Stimulated activated CD8-positive, alpha-beta memory T cell treated with anti-CD3 and anti-CD28 coated beads, Interleukin-7, amount 100 ng/mL, for 48 hours (primary cell): ENCODE measurements around the gene MMD2.

Source experiments
- DNase-seq, 2 donors: peaks; one replicate each; pipeline ENCODE4 v3.0.0-alpha.2; 2020; ENCODE audit warnings: low read depth in 1 of 2; ENCODE audit errors: extremely low read depth in 1 of 2

Gene MMD2

GRCh38 chr7:4873071-4873944, 85.7 kb downstream of the MMD2 start:
- no peak for DNase-seq

- no peak for DNase-seq
Measured at GRCh38 chr7:4871930-4872675, 86.9 kb downstream of the MMD2 start.

- DNase-seq, result no peak
Measured at GRCh38 chr7:4871056-4871680, 87.8 kb downstream of the MMD2 start.

- DNase-seq, result no peak
Measured at GRCh38 chr7:4868493-4868892, 90.5 kb downstream of the MMD2 start.

- no peak for DNase-seq
Measured at GRCh38 chr7:4866528-4867496, 92.2 kb downstream of the MMD2 start.

- DNase-seq, result no peak
Measured at GRCh38 chr7:4862156-4862555, 96.8 kb downstream of the MMD2 start.

- DNase-seq, result peak in 1 of 2 donors; percentile 15
Measured at GRCh38 chr7:4861673-4862072, 97.3 kb downstream of the MMD2 start, which contains the start of gene PAPOLB. Gene PAPOLB (minus strand): TSS chr7:4862030. CDS start chr7:4861810, 220 bp downstream.

- no peak for DNase-seq
Measured at GRCh38 chr7:4861227-4861626, 97.8 kb downstream of the MMD2 start.

- no peak for DNase-seq
Measured at GRCh38 chr7:4857189-4857588, 101.8 kb downstream of the MMD2 start.

- DNase-seq, result no peak
Measured at GRCh38 chr7:4856336-4857057, 102.5 kb downstream of the MMD2 start.
